UCSD-AML1 (cell line): Measurements from ENCODE around the gene MAP6.

Experiments
- DNase-seq: peaks from one replicate; lab custom pipeline; 2025; ENCODE audit not compliant: unreplicated experiment; lab: John Stamatoyannopoulos, UW

The MAP6 gene

GRCh38 chr11:75632450-75632849 is 36.4 kb downstream of the MAP6 start:
- no peak for DNase-seq

- DNase-seq: no peak
Measured at GRCh38 chr11:75631086-75631730, 37.6 kb downstream of the MAP6 start.

GRCh38 chr11:75627906-75628668 is 40.8 kb downstream of the MAP6 start:
- DNase-seq: no peak

GRCh38 chr11:75626889-75627529 is 41.8 kb downstream of the MAP6 start:
- DNase-seq: no peak

- no peak for DNase-seq
Measured at GRCh38 chr11:75625991-75626888, 42.6 kb downstream of the MAP6 start.

- no peak for DNase-seq
Measured at GRCh38 chr11:75625021-75625420, 43.8 kb downstream of the MAP6 start.

- DNase-seq: no peak
Measured at GRCh38 chr11:75616281-75616680, 52.6 kb downstream of the MAP6 start.

- no peak for DNase-seq
Measured at GRCh38 chr11:75615751-75616150, 53.1 kb downstream of the MAP6 start.

GRCh38 chr11:75611823-75612222 is 57.0 kb downstream of the MAP6 start:
- no peak for DNase-seq

- DNase-seq: no peak
Measured at GRCh38 chr11:75606099-75606498, 62.7 kb downstream of the MAP6 start.

- DNase-seq: no peak
Measured at GRCh38 chr11:75603791-75604736, 64.8 kb downstream of the MAP6 start.

GRCh38 chr11:75602951-75603350 is 65.9 kb downstream of the MAP6 start:
- no peak for DNase-seq

GRCh38 chr11:75601494-75601893 is 67.3 kb downstream of the MAP6 start:
- DNase-seq: no peak

- no peak for DNase-seq
Measured at GRCh38 chr11:75600356-75600755, 68.5 kb downstream of the MAP6 start.

- DNase-seq: no peak
Measured at GRCh38 chr11:75598900-75599299, 69.9 kb downstream of the MAP6 start.

- no peak for DNase-seq
Measured at GRCh38 chr11:75598264-75598663, 70.6 kb downstream of the MAP6 start.

- peak; percentile 24 for DNase-seq
Measured at GRCh38 chr11:75597636-75598035, 71.2 kb downstream of the MAP6 start.

- no peak for DNase-seq
Measured at GRCh38 chr11:75596914-75597313, 71.9 kb downstream of the MAP6 start.

- no peak for DNase-seq
Measured at GRCh38 chr11:75595429-75595828, 73.4 kb downstream of the MAP6 start.

GRCh38 chr11:75594211-75594610 is 74.6 kb downstream of the MAP6 start:
- no peak for DNase-seq
